Kidney epithelial cell (primary cell): Measurements from ENCODE around the gene PSTPIP1. TPM values are rescaled to one million over a fixed set of nuclear protein-coding genes. Genes with fewer than 3 reads are reported as not detected.

Experiments used
- DNase-seq: peaks from one replicate; pipeline ENCODE4 v3.0.0-alpha.2; 2010; ENCODE audit warnings: low read depth
- H3K27me3 ChIP-seq: 2 replicates; pipeline ENCODE4 v1.6.0; 2011; ENCODE audit warnings: low read length; ENCODE audit not compliant: control insufficient read depth, insufficient read depth
- H3K36me3 ChIP-seq: 2 replicates; pipeline ENCODE4 v1.5.1; 2011; ENCODE audit warnings: low read length; ENCODE audit not compliant: control insufficient read depth, insufficient read depth
- H3K4me3 ChIP-seq: 2 replicates; pipeline ENCODE4 v1.5.1; 2011; ENCODE audit warnings: low read depth, mild to moderate bottlenecking, control low read depth, low read length
- total RNA-seq: library from RNA; depleted of rRNA; stranded (reverse); fragments of >200 nt; gene quantifications from 2 replicates; pipeline ENCODE4 v1.2.3, GENCODE V29; 2015
- TF ChIP-seq, protein P1 (sequence below): IDR thresholded peaks from 2 replicates; pipeline ENCODE4 v1.5.1; 2011; ENCODE audit warnings: mild to moderate bottlenecking, moderate library complexity, low read length, control low read depth, inconsistent platforms; ENCODE audit not compliant: insufficient read depth, poor library complexity, severe bottlenecking

The PSTPIP1 gene
- total RNA-seq, 1 donor from 2014 or later: not detected

DNA sequence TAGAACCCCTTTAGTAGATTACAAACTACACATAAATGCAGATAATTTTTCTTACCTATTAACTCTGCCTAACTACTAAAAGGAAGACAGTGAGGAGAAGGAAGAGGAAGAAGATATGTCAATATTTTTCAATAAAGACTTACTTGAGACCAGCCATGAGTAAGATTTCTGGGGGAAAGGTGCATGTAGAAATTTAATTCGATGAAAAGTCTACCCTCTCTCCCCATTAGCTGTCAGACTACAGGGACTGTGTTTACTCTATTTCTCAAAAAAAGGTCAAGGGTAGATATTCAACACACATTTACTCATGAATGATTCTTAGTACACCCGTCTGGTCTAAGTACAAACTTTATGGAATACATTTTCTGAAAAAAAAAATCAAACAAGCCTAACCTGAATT is 69.1 kb downstream of the PSTPIP1 start:
- Histone ChIP-seq H3K27me3 (no peaks in the 10 kb centered on the region), H3K4me3 (no peak overlapping the region), H3K36me3 (no peaks in the 10 kb centered on the region)
- DNase-seq: no peak
- TF ChIP-seq, protein P1, sequence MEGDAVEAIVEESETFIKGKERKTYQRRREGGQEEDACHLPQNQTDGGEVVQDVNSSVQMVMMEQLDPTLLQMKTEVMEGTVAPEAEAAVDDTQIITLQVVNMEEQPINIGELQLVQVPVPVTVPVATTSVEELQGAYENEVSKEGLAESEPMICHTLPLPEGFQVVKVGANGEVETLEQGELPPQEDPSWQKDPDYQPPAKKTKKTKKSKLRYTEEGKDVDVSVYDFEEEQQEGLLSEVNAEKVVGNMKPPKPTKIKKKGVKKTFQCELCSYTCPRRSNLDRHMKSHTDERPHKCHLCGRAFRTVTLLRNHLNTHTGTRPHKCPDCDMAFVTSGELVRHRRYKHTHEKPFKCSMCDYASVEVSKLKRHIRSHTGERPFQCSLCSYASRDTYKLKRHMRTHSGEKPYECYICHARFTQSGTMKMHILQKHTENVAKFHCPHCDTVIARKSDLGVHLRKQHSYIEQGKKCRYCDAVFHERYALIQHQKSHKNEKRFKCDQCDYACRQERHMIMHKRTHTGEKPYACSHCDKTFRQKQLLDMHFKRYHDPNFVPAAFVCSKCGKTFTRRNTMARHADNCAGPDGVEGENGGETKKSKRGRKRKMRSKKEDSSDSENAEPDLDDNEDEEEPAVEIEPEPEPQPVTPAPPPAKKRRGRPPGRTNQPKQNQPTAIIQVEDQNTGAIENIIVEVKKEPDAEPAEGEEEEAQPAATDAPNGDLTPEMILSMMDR: no peak

DNA sequence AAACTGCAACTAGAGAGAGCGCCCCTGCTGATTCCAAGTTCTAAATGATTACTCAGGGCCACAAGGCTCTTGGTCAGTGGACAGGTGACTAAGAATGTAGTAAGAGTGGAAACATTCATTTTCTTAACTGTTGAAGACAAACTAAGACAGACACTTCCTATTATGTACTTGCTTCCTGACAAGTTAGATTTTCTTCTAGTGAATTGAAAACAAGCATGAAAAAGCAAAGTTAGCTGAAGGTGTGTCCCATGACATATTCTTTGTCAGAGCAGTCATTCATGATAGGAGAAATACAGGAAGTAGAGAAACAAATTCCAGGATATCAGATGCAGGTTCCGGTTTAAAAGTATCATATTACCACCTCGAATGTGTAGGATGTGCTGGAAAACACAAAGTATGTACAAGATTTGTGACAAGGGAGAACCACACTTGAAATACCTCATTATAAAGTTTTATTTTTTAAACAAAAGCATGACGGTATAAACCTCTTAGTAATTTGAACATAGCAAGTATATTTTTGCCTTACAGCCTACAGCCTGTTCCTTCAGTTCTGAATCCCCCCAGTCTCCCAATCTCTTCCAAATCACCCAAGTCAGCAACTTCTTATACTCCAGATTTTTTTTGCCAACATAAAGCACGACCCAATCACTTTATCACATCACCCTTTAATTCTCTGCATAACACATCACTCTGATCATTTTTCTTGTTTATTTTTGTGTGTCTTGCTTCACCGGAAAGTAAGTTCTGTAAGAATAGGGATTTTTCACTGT is 69.8 kb downstream of the PSTPIP1 start:
- no peak overlapping the region for H3K4me3 ChIP-seq
- DNase-seq: peak; percentile 74
- TF ChIP-seq, protein P1: no peak
- no peaks in the 10 kb centered on the region for H3K36me3 ChIP-seq
- no peaks in the 10 kb centered on the region for H3K27me3 ChIP-seq

DNA sequence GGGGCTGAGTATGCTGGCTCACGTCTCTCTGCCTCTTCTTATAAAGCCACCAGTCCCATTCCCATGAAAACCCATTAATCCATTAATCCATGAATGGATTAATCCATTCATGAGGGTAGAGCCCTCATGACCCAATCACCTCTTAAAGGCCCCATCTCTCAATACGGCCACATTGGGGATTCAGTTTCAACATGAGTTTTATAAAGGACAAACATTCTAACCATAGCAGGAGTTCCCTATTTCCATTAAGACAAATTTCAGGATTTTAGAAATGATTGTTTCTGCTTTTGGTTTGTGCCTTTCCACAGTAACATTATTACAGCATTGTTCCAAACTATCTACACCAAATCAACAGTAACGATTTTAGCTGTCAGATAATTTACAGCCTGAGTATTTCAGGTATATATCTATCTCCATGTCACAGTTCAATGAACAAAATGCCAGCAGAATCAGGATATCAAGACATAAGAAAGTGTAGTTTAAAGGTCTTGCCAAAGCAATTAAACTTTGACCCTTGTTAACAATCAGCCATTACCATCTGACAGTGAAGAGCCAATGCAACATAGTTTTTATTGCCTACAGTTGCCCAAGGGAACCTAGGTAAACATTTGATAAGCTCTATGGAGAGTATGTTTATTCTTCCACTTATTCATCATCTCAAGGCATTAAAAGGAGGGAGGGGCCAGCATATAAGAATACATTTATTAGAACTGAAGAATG is 72.2 kb downstream of the PSTPIP1 start:
- TF ChIP-seq, protein P1: no peak
- Histone ChIP-seq H3K4me3 (no peak overlapping the region), H3K27me3 (no peaks in the 10 kb centered on the region), H3K36me3 (no peaks in the 10 kb centered on the region)
- DNase-seq: no peak

DNA sequence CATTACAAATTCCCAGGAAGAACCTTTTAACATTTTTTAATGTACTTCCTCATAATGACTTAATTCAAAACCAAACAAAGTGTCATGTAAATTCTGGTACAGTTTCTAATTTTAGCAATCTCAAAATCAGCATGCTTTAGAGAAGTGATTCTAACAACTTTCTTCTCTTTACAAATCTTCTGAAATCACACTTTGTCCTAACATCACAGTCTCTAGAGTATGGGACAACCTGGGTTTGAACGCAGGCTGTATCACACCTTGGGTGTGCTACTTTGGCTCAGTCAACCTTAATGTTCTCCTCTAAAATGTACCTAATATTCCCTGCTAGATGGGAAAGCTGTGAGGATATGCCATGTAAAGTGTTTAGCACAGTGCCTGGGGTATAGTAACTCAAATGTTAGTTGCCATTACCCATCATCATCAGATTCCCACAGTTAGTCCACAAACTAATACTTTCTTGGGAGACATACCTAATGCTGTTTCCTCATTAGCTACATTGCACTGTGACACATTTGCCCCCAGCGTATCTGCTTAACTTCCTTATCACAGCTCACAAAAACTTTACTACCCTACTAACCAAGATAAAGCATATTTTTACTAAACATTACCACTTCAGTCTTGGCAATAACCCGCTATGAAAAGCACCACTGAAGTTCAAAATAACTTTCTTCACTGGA is 72.9 kb downstream of the PSTPIP1 start:
- TF ChIP-seq, protein P1: no peak
- no peaks in the 10 kb centered on the region for H3K27me3 ChIP-seq
- H3K4me3 ChIP-seq: no peak overlapping the region

DNA sequence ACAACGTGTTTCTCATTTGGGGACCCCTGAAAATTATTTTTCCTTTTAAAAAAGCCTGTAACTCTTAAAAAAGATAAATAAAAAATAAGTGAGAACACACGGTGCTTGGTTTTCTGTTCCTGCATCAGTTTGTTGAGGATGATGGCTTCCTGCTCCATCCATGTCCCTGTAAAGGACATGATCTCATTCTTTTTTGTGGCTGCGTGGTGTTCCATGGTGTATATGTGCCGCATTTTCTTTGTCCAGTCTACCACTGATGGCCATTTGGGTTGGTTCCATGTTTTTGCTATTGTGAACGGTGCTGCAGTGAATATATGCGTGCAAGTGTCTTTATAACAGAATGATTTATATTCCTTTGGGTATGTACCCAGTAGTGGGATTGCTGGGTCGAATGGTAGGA is 73.7 kb downstream of the PSTPIP1 start:
- no peaks in the 10 kb centered on the region for H3K36me3 ChIP-seq
- no peak for DNase-seq
- H3K4me3 ChIP-seq: no peak overlapping the region
- H3K27me3 ChIP-seq: no peaks in the 10 kb centered on the region
- TF ChIP-seq, protein P1: no peak

More for the DNA sequence above, 72.9 kb downstream of the PSTPIP1 start:
- no peaks in the 10 kb centered on the region for H3K36me3 ChIP-seq
- no peak for DNase-seq
